AG09319 (cell line): ENCODE results near the gene KLHL29.

Experiments used
- DNase-seq: peaks from one replicate; pipeline ENCODE4 v3.0.0-alpha.2; 2010; ENCODE audit warnings: low read depth; ENCODE audit errors: extremely low read depth
- TF ChIP-seq, protein P1 (sequence below): IDR thresholded peaks from 2 replicates; pipeline ENCODE4 v1.5.1; 2011; ENCODE audit warnings: low read depth, mild to moderate bottlenecking, inconsistent platforms, low read length, moderate library complexity

The KLHL29 gene

GRCh38 chr2:23566241-23567142 lies 181.5 kb downstream of the KLHL29 start:
- DNase-seq, result no peak
- TF ChIP-seq, protein P1, sequence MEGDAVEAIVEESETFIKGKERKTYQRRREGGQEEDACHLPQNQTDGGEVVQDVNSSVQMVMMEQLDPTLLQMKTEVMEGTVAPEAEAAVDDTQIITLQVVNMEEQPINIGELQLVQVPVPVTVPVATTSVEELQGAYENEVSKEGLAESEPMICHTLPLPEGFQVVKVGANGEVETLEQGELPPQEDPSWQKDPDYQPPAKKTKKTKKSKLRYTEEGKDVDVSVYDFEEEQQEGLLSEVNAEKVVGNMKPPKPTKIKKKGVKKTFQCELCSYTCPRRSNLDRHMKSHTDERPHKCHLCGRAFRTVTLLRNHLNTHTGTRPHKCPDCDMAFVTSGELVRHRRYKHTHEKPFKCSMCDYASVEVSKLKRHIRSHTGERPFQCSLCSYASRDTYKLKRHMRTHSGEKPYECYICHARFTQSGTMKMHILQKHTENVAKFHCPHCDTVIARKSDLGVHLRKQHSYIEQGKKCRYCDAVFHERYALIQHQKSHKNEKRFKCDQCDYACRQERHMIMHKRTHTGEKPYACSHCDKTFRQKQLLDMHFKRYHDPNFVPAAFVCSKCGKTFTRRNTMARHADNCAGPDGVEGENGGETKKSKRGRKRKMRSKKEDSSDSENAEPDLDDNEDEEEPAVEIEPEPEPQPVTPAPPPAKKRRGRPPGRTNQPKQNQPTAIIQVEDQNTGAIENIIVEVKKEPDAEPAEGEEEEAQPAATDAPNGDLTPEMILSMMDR, result peak; percentile 15

GRCh38 chr2:23567161-23567756 lies 182.3 kb downstream of the KLHL29 start:
- TF ChIP-seq, protein P1, result no peak
- no peak for DNase-seq

GRCh38 chr2:23568211-23568610 lies 183.2 kb downstream of the KLHL29 start:
- DNase-seq, result no peak
- TF ChIP-seq, protein P1, result no peak

DNA sequence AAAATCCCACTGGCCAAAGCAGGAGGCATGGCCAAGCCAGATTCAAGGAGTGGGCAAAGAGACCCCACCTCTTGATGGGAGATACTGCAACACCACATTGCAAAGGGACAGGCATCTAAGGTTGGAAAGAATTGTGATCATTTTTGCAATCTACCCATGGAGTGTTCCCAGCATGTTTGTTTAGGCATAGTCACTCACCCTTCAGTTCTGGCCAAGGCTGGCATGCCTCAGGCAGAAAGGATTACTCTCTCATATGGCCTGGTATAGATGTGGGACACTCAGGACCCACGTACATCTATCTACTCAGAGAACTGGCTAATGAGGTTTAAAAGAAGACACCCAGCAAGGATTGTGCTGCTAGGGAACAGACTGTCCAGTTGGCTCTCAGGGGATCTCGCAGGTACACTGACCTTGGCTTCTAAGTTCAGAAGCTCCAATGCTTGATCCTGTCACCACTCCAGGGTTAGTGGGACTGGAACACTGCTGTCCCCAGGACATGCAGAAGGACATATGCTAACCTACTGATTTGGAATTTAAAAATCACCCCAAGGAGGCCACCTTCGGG lies 183.7 kb downstream of the KLHL29 start:
- TF ChIP-seq, protein P1, result no peak
- no peak for DNase-seq

GRCh38 chr2:23569761-23570365 lies 184.9 kb downstream of the KLHL29 start:
- TF ChIP-seq, protein P1, result no peak
- DNase-seq, result no peak

DNA sequence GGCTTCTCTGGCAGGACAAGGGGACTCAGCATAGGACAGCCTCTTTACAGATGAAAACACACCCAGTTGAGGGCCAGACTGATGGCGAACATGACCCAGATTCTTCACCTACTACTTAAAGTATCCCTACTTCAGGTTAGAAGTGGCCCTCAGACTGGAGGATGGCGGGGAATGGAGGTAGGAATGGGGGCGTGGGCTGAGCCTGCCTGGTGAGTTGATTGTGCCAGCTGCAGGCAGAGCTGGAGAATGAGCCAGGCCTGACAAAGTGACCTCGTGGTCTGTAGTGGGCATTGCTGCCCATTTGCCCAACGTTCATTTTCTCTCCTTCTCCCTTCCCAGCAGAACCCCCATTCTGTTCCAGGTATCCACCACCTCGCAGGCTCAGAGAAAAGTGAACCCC lies 186.1 kb downstream of the KLHL29 start:
- TF ChIP-seq, protein P1, result no peak
- DNase-seq, result no peak
